Measurements from ENCODE around the gene SND1.

Gene SND1

DNA sequence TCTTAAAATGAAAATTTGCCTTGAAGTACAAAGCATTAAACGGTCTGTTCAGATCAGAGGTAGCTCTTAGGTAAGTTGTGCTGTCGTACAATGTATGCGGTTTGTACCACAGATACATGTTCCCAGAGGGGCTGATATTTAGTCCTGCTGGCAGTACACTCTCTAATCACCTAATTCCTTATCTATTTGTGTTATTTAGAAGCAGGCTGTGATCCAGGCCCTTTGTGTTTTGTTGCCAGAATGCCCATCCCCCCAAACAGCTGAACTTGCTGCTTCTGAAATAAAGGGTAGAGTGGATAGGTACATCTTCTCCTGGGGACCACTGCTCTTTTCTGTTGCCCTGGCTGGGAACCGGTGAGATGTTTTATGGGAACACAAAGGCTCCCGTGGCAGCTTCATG is 84.5 kb downstream of the SND1 start:
- Histone ChIP-seq H3K27ac (no peak overlapping the region), H3K9me3 (ENCODE audit: severe bottlenecking) (no peaks in the 10 kb centered on the region), H3K4me3 (ENCODE audit: low read depth, low read length) (no peak overlapping the region), H3K27me3 (ENCODE audit: insufficient read depth, low read depth, severe bottlenecking) (no peaks in the 10 kb centered on the region), H3K36me3 (peaks cover 8% of the 10 kb centered on the region)
- DNase-seq: no peak
- TF ChIP-seq, protein P1, sequence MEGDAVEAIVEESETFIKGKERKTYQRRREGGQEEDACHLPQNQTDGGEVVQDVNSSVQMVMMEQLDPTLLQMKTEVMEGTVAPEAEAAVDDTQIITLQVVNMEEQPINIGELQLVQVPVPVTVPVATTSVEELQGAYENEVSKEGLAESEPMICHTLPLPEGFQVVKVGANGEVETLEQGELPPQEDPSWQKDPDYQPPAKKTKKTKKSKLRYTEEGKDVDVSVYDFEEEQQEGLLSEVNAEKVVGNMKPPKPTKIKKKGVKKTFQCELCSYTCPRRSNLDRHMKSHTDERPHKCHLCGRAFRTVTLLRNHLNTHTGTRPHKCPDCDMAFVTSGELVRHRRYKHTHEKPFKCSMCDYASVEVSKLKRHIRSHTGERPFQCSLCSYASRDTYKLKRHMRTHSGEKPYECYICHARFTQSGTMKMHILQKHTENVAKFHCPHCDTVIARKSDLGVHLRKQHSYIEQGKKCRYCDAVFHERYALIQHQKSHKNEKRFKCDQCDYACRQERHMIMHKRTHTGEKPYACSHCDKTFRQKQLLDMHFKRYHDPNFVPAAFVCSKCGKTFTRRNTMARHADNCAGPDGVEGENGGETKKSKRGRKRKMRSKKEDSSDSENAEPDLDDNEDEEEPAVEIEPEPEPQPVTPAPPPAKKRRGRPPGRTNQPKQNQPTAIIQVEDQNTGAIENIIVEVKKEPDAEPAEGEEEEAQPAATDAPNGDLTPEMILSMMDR (IDR thresholded peaks at IDR 0.05; ENCODE audit: low read depth, low read length): no peak

DNA sequence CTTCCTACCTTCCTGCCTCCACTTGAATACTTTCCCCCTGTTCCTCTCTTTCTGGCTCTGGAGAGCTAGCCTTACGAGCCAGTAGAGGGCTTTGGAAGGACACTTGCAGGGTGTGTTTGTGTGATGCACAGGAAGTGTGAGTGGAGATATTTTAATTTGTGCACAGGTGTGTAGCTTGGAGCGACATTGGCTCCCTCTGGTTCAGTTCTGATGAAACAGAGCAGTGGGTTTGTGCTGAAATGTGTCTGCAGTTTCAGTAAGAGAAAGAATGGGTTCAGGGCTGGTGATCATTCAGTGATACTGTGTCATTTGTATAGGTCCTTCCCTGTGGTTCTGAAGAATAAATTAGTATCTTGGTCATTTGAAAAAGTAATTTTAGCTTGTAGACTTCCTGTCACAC is 86.9 kb downstream of the SND1 start:
- H3K36me3 ChIP-seq: peaks cover 3% of the 10 kb centered on the region
- no peaks in the 10 kb centered on the region for H3K27me3 ChIP-seq (ENCODE audit: insufficient read depth, low read depth, severe bottlenecking)
- DNase-seq: no peak

DNA sequence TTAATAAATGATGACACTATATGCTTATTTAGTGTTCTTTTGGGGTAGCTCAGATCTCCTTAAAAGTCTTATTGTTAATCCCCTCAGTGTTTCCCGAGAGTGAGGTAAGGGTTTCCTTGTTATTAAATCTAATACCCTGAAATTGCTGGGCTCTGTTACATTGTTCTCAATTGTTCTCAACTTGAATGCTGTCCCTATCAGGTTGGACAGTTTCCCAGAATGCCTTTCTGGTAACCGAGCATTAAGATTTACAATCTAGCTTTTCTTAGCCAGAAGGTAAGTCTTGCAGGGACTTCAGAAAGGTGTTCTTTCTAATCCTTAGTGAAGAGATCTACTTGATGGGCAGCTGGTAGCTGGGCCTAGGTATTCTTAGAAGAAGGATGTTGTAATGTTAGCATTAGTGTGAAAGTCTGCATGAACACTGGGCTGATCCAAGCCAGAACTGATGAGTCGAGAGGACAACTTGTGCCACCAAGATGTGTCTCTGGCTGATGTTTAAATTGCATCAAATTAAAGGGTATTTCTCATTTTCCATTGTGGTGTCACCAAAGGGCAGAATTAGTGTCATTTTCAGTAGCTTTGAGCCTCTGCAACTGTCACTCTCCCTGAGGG is 89.9 kb downstream of the SND1 start:
- TF ChIP-seq, protein P1 (IDR thresholded peaks at IDR 0.05; ENCODE audit: low read depth, low read length): no peak
- H3K9me3 ChIP-seq (ENCODE audit: severe bottlenecking): no peaks in the 10 kb centered on the region
- no peak for DNase-seq
- H3K27me3 ChIP-seq (ENCODE audit: insufficient read depth, low read depth, severe bottlenecking): no peaks in the 10 kb centered on the region
- H3K36me3 ChIP-seq: peaks cover 6% of the 10 kb centered on the region; the same call in 1 of the 2 replicates
- no peak overlapping the region for H3K27ac ChIP-seq
- no peak overlapping the region for H3K4me3 ChIP-seq (ENCODE audit: low read depth, low read length)

More for the DNA sequence above, 86.9 kb downstream of the SND1 start:
- Histone ChIP-seq H3K9me3 (ENCODE audit: severe bottlenecking) (no peaks in the 10 kb centered on the region), H3K4me3 (ENCODE audit: low read depth, low read length) (no peak overlapping the region), H3K27ac (no peak overlapping the region)
- TF ChIP-seq, protein P1 (IDR thresholded peaks at IDR 0.05; ENCODE audit: low read depth, low read length): no peak

DNA sequence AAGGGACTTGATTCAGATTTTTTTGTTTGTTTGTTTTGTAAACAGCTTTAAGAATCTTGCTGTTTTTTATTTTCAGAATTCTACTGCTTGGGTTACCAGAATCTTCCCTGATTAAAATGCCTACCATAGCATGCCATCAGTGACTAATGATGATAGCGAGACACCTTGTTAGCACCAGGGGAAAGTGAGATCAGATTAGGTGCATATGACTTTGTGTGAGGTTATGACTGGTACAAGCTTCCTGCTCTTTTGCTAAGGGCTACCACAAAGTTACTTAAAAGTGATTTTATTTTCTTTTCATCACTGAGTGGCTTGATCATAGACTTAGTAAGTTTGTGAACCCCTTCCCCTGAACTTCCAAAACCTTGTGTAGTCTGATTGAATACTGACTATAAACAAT is 93.5 kb downstream of the SND1 start:
- Histone ChIP-seq H3K36me3 (peaks cover 6% of the 10 kb centered on the region; the same call in 1 of the 2 replicates), H3K9me3 (ENCODE audit: severe bottlenecking) (no peaks in the 10 kb centered on the region), H3K4me3 (ENCODE audit: low read depth, low read length) (no peak overlapping the region), H3K27me3 (ENCODE audit: insufficient read depth, low read depth, severe bottlenecking) (no peaks in the 10 kb centered on the region), H3K27ac (no peak overlapping the region)
- no peak for DNase-seq
- TF ChIP-seq, protein P1 (IDR thresholded peaks at IDR 0.05; ENCODE audit: low read depth, low read length): no peak

DNA sequence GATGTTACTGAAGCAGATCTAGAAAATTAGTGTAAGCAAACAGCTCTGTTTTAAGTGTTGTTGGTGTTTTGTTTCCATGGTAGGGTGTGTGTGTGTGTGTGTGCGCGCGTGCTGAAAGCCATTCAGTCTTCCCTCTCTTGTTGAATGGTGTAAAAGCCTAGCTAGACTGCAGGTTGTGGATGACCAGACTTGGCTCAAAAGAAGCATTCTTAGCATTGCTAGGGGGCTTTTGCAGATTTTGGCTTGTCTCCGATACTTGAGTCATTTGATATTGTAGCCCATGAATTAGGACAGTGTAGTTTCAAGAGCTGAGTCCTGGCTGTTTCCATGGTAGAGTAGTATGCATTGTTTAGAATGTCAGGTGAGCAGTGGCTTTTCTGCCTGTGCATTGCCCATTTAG is 99.1 kb downstream of the SND1 start:
- no peak for DNase-seq
- no peak overlapping the region for H3K27ac ChIP-seq
- H3K36me3 ChIP-seq: no peaks in the 10 kb centered on the region; the same call in 1 of the 2 replicates
- H3K9me3 ChIP-seq (ENCODE audit: severe bottlenecking): no peaks in the 10 kb centered on the region
- TF ChIP-seq, protein P1 (IDR thresholded peaks at IDR 0.05; ENCODE audit: low read depth, low read length): no peak
- H3K27me3 ChIP-seq (ENCODE audit: insufficient read depth, low read depth, severe bottlenecking): no peaks in the 10 kb centered on the region
- no peak overlapping the region for H3K4me3 ChIP-seq (ENCODE audit: low read depth, low read length)
